ENCODE results near the gene MCM3.

The MCM3 gene

GRCh38 chr6:52231406-52232127, 53.0 kb downstream of the MCM3 start:
- Histone ChIP-seq H3K4me3 (ENCODE audit: low read length) (no peak overlapping the region), H3K27me3 (ENCODE audit: low read depth, low read length) (peaks cover 17% of the 10 kb centered on the region), H2AFZ (ENCODE audit: low read depth, low read length) (no peak overlapping the region), H3K36me3 (replicated peaks; ENCODE audit: low read depth, low read length) (no peaks in the 10 kb centered on the region), H3K4me1 (ENCODE audit: low read length) (peaks cover 39% of the 10 kb centered on the region), H3K4me2 (ENCODE audit: low read length) (no peak overlapping the region), H3K79me2 (ENCODE audit: low read length) (no peaks in the 10 kb centered on the region), H3K27ac (ENCODE audit: low read length) (no peak overlapping the region), H4K20me1 (ENCODE audit: insufficient read depth, low read length) (no peaks in the 10 kb centered on the region), H3K9me3 (ENCODE audit: insufficient read depth, low read length) (no peaks in the 10 kb centered on the region), H3K9ac (ENCODE audit: low read length) (no peak overlapping the region)
- TF ChIP-seq CTCF (IDR thresholded peaks at IDR 0.05; ENCODE audit: low read depth, low read length) (no peak), EZH2phosphoT487 (IDR thresholded peaks at IDR 0.05; ENCODE audit: low read depth) (no peak)

GRCh38 chr6:52230685-52231084, 53.9 kb downstream of the MCM3 start:
- Histone ChIP-seq H3K4me1 (ENCODE audit: low read length) (peaks cover 39% of the 10 kb centered on the region), H3K36me3 (replicated peaks; ENCODE audit: low read depth, low read length) (no peaks in the 10 kb centered on the region), H3K27ac (ENCODE audit: low read length) (no peak overlapping the region)

GRCh38 chr6:52227495-52227894, 57.0 kb downstream of the MCM3 start:
- H3K4me1 ChIP-seq (ENCODE audit: low read length), result peaks cover 29% of the 10 kb centered on the region
- no peaks in the 10 kb centered on the region for H3K9me3 ChIP-seq (ENCODE audit: insufficient read depth, low read length)
- H3K4me3 ChIP-seq (ENCODE audit: low read length), result no peak overlapping the region
- no peak for TF ChIP-seq CTCF (IDR thresholded peaks at IDR 0.05; ENCODE audit: low read depth, low read length)
- no peak for TF ChIP-seq EZH2phosphoT487 (IDR thresholded peaks at IDR 0.05; ENCODE audit: low read depth)
- no peaks in the 10 kb centered on the region for H3K36me3 ChIP-seq (replicated peaks; ENCODE audit: low read depth, low read length)
- no peak overlapping the region for H3K9ac ChIP-seq (ENCODE audit: low read length)
- H2AFZ ChIP-seq (ENCODE audit: low read depth, low read length), result no peak overlapping the region
- no peak overlapping the region for H3K27ac ChIP-seq (ENCODE audit: low read length)
- no peaks in the 10 kb centered on the region for H4K20me1 ChIP-seq (ENCODE audit: insufficient read depth, low read length)
- no peaks in the 10 kb centered on the region for H3K79me2 ChIP-seq (ENCODE audit: low read length)
- H3K4me2 ChIP-seq (ENCODE audit: low read length), result peak overlapping the region; percentile 41
- no peaks in the 10 kb centered on the region for H3K27me3 ChIP-seq (ENCODE audit: low read depth, low read length)

More at GRCh38 chr6:52230685-52231084, 53.9 kb downstream of the MCM3 start:
- H4K20me1 ChIP-seq (ENCODE audit: insufficient read depth, low read length), result no peaks in the 10 kb centered on the region
- H3K4me2 ChIP-seq (ENCODE audit: low read length), result no peak overlapping the region
- no peak overlapping the region for H2AFZ ChIP-seq (ENCODE audit: low read depth, low read length)
- no peak overlapping the region for H3K9ac ChIP-seq (ENCODE audit: low read length)
- peaks cover 13% of the 10 kb centered on the region for H3K27me3 ChIP-seq (ENCODE audit: low read depth, low read length)
- no peaks in the 10 kb centered on the region for H3K9me3 ChIP-seq (ENCODE audit: insufficient read depth, low read length)
- TF ChIP-seq CTCF (IDR thresholded peaks at IDR 0.05; ENCODE audit: low read depth, low read length) (no peak), EZH2phosphoT487 (IDR thresholded peaks at IDR 0.05; ENCODE audit: low read depth) (no peak)
- H3K79me2 ChIP-seq (ENCODE audit: low read length), result no peaks in the 10 kb centered on the region
- H3K4me3 ChIP-seq (ENCODE audit: low read length), result no peak overlapping the region

- Histone ChIP-seq H3K36me3 (replicated peaks; ENCODE audit: low read depth, low read length) (no peaks in the 10 kb centered on the region), H4K20me1 (ENCODE audit: insufficient read depth, low read length) (no peaks in the 10 kb centered on the region), H3K9ac (ENCODE audit: low read length) (no peak overlapping the region), H3K79me2 (ENCODE audit: low read length) (no peaks in the 10 kb centered on the region), H3K27me3 (ENCODE audit: low read depth, low read length) (no peaks in the 10 kb centered on the region), H3K4me3 (ENCODE audit: low read length) (no peak overlapping the region), H3K4me1 (ENCODE audit: low read length) (peaks cover 6% of the 10 kb centered on the region; the same call in 1 of the 2 replicates), H3K4me2 (ENCODE audit: low read length) (no peak overlapping the region), H3K9me3 (ENCODE audit: insufficient read depth, low read length) (no peaks in the 10 kb centered on the region), H3K27ac (ENCODE audit: low read length) (no peak overlapping the region), H2AFZ (ENCODE audit: low read depth, low read length) (no peak overlapping the region)
- TF ChIP-seq EZH2phosphoT487 (IDR thresholded peaks at IDR 0.05; ENCODE audit: low read depth), result no peak
- no peak for TF ChIP-seq CTCF (IDR thresholded peaks at IDR 0.05; ENCODE audit: low read depth, low read length)
Measured at GRCh38 chr6:52221302-52221701, 63.2 kb downstream of the MCM3 start.

Data from OCI-LY3 (cell line).